ENCODE results near the gene CUX1. TPM values are rescaled to one million over a fixed set of nuclear protein-coding genes. Genes with fewer than 3 reads are reported as not detected.

CUX1 gene
- total RNA-seq, 1 experiment from 2014 or later, result 64.3 TPM

DNA sequence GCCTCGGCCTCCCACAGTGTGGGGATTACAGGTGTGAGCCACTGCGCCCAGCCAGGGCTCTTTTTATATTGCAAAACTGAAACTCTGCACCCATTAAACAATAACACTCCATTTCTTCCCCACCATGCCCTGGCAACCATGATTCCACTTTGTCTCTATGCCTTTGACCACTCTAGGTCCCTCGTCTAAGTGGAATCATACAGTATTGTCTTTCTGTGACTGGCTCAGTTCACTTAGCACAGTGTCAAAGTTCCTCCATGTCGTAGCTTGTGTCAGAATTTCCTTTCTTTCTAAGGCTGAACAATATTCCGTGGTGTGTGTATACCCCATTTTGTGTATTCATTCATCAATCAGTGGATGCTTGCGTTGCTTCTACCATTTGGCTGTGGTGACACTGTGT is 46.2 kb downstream of the CUX1 start (continued):
- TF ChIP-seq, protein P1, sequence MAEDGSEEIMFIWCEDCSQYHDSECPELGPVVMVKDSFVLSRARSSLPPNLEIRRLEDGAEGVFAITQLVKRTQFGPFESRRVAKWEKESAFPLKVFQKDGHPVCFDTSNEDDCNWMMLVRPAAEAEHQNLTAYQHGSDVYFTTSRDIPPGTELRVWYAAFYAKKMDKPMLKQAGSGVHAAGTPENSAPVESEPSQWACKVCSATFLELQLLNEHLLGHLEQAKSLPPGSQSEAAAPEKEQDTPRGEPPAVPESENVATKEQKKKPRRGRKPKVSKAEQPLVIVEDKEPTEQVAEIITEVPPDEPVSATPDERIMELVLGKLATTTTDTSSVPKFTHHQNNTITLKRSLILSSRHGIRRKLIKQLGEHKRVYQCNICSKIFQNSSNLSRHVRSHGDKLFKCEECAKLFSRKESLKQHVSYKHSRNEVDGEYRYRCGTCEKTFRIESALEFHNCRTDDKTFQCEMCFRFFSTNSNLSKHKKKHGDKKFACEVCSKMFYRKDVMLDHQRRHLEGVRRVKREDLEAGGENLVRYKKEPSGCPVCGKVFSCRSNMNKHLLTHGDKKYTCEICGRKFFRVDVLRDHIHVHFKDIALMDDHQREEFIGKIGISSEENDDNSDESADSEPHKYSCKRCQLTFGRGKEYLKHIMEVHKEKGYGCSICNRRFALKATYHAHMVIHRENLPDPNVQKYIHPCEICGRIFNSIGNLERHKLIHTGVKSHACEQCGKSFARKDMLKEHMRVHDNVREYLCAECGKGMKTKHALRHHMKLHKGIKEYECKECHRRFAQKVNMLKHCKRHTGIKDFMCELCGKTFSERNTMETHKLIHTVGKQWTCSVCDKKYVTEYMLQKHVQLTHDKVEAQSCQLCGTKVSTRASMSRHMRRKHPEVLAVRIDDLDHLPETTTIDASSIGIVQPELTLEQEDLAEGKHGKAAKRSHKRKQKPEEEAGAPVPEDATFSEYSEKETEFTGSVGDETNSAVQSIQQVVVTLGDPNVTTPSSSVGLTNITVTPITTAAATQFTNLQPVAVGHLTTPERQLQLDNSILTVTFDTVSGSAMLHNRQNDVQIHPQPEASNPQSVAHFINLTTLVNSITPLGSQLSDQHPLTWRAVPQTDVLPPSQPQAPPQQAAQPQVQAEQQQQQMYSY (CRISPR knock-in tag; IDR thresholded peaks at IDR 0.05), result no peak
- TF ChIP-seq HMGA2 (CRISPR knock-in tag; IDR thresholded peaks at IDR 0.05) (no peak), ZNF219 (CRISPR knock-in tag; IDR thresholded peaks at IDR 0.05; ENCODE audit: borderline replicate concordance) (no peak), ZNF423 (CRISPR knock-in tag; IDR thresholded peaks at IDR 0.05) (no peak)
- TF ChIP-seq, protein P2, sequence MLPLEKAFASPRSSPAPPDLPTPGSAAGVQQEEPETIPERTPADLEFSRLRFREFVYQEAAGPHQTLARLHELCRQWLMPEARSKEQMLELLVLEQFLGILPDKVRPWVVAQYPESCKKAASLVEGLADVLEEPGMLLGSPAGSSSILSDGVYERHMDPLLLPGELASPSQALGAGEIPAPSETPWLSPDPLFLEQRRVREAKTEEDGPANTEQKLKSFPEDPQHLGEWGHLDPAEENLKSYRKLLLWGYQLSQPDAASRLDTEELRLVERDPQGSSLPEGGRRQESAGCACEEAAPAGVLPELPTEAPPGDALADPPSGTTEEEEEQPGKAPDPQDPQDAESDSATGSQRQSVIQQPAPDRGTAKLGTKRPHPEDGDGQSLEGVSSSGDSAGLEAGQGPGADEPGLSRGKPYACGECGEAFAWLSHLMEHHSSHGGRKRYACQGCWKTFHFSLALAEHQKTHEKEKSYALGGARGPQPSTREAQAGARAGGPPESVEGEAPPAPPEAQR (CRISPR knock-in tag; IDR thresholded peaks at IDR 0.05), result no peak
- TF ChIP-seq, protein P3, sequence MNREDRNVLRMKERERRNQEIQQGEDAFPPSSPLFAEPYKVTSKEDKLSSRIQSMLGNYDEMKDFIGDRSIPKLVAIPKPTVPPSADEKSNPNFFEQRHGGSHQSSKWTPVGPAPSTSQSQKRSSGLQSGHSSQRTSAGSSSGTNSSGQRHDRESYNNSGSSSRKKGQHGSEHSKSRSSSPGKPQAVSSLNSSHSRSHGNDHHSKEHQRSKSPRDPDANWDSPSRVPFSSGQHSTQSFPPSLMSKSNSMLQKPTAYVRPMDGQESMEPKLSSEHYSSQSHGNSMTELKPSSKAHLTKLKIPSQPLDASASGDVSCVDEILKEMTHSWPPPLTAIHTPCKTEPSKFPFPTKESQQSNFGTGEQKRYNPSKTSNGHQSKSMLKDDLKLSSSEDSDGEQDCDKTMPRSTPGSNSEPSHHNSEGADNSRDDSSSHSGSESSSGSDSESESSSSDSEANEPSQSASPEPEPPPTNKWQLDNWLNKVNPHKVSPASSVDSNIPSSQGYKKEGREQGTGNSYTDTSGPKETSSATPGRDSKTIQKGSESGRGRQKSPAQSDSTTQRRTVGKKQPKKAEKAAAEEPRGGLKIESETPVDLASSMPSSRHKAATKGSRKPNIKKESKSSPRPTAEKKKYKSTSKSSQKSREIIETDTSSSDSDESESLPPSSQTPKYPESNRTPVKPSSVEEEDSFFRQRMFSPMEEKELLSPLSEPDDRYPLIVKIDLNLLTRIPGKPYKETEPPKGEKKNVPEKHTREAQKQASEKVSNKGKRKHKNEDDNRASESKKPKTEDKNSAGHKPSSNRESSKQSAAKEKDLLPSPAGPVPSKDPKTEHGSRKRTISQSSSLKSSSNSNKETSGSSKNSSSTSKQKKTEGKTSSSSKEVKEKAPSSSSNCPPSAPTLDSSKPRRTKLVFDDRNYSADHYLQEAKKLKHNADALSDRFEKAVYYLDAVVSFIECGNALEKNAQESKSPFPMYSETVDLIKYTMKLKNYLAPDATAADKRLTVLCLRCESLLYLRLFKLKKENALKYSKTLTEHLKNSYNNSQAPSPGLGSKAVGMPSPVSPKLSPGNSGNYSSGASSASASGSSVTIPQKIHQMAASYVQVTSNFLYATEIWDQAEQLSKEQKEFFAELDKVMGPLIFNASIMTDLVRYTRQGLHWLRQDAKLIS (CRISPR knock-in tag; IDR thresholded peaks at IDR 0.05; ENCODE audit: borderline replicate concordance), result no peak
- TF ChIP-seq, protein P4, sequence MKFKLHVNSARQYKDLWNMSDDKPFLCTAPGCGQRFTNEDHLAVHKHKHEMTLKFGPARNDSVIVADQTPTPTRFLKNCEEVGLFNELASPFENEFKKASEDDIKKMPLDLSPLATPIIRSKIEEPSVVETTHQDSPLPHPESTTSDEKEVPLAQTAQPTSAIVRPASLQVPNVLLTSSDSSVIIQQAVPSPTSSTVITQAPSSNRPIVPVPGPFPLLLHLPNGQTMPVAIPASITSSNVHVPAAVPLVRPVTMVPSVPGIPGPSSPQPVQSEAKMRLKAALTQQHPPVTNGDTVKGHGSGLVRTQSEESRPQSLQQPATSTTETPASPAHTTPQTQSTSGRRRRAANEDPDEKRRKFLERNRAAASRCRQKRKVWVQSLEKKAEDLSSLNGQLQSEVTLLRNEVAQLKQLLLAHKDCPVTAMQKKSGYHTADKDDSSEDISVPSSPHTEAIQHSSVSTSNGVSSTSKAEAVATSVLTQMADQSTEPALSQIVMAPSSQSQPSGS (CRISPR knock-in tag; IDR thresholded peaks at IDR 0.05; ENCODE audit: borderline replicate concordance, low read depth), result no peak

DNA sequence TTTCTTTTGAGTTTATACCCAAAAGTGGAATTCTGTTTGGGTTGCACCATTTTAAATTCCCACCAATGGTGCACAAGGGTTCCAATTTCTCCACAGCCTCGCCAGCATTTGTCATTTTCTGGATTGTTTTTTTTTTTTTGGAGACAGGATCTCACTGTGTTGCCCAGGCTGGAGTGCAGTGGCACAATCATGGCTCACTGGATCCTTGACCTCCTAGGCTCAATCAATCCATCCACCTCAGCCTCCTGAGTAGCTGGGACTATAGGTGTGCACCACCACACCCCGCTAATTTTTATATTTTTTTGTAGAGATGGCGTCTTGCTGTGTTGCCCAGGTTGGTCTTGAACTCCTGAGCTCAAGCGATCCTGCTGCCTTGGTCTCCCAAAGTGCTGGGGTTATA is 46.6 kb downstream of the CUX1 start:
- Mint-ChIP-seq H3K4me1 (peaks cover 83% of the 10 kb centered on the region), H3K36me3 (peaks cover 4% of the 10 kb centered on the region; the same call in 1 of the 2 replicates), H3K9me3 (no peaks in the 10 kb centered on the region), H3K27me3 (ENCODE audit: low read depth) (no peaks in the 10 kb centered on the region), H3K27ac (peak overlapping the region; percentile 78), H3K4me3 (no peak overlapping the region)
- ChIA-PET CTCF (no interaction called here), POLR2A (interaction anchor here (1.0 kb wide), 1 partner anchor 276 kb away, joined by 3 read pairs; no protein-coding TSS in a partner anchor)
- ATAC-seq, result no peak
- no peak for DNase-seq (ENCODE audit: low spot score)
- TF ChIP-seq SMAD4 (CRISPR knock-in tag; IDR thresholded peaks at IDR 0.05) (no peak), FOXJ3 (CRISPR knock-in tag; IDR thresholded peaks at IDR 0.05; ENCODE audit: borderline replicate concordance) (no peak), CBFB (CRISPR knock-in tag; IDR thresholded peaks at IDR 0.05; ENCODE audit: low read depth) (no peak), ZNF121 (CRISPR knock-in tag; IDR thresholded peaks at IDR 0.05) (peak; percentile 94), EMX1 (CRISPR knock-in tag; IDR thresholded peaks at IDR 0.05) (no peak)
- TF ChIP-seq, protein P5, sequence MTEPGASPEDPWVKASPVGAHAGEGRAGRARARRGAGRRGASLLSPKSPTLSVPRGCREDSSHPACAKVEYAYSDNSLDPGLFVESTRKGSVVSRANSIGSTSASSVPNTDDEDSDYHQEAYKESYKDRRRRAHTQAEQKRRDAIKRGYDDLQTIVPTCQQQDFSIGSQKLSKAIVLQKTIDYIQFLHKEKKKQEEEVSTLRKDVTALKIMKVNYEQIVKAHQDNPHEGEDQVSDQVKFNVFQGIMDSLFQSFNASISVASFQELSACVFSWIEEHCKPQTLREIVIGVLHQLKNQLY (CRISPR knock-in tag; IDR thresholded peaks at IDR 0.05), result no peak
